GM18508 (cell line): ENCODE measurements around the gene ZFYVE28.

Experiments
- ATAC-seq: cut with Tn5 transposase; IDR thresholded peaks from one replicate; pipeline ENCODE4 v1.9.1; 2021; ENCODE audit warnings: moderate number of reproducible peaks; ENCODE audit not compliant: insufficient read depth, unreplicated experiment

Gene ZFYVE28

DNA sequence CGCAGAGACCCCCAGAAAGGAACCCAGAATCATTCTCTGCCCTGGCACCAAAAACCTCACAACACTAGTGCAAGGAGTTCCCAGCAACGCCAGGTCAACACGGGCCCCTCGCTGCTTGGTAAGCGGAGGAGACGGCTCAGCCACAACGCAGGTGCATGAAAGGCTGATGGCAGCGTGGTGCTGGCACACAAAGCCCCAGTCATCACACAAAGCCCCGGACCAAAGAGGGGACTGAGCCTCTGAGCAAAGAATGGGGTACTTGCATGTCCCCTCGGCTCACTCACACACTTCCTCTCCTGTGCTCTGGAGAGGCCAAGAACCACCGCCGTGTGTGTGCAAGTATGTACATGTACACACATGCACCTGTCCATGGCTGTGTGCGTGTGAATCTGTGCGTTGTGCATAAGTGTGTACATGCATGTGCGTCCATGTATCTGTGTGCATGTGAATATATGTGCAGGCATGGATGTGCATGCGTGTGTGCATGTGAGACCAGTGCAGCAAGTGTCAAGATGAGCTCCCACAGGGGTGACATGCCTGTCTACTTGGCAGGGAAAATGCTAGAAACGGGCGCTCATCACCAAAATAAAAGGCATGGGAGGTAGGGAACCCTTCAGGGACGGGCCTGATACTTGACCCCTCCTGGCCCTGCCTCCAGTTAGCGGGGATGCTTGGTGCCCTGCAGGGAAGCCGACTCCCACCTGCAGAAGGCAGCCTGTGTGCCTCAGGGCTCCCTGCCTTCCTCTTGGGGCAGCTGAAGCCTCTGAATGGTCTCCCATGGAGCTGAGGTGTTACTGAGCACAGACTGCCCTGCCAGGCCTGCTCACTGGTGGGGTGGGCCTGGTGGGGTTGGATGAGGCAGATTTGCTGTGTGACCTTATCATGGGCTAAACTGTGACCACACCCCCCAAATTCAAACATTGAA is 60.4 kb downstream of the ZFYVE28 start:
- no peak for ATAC-seq

DNA sequence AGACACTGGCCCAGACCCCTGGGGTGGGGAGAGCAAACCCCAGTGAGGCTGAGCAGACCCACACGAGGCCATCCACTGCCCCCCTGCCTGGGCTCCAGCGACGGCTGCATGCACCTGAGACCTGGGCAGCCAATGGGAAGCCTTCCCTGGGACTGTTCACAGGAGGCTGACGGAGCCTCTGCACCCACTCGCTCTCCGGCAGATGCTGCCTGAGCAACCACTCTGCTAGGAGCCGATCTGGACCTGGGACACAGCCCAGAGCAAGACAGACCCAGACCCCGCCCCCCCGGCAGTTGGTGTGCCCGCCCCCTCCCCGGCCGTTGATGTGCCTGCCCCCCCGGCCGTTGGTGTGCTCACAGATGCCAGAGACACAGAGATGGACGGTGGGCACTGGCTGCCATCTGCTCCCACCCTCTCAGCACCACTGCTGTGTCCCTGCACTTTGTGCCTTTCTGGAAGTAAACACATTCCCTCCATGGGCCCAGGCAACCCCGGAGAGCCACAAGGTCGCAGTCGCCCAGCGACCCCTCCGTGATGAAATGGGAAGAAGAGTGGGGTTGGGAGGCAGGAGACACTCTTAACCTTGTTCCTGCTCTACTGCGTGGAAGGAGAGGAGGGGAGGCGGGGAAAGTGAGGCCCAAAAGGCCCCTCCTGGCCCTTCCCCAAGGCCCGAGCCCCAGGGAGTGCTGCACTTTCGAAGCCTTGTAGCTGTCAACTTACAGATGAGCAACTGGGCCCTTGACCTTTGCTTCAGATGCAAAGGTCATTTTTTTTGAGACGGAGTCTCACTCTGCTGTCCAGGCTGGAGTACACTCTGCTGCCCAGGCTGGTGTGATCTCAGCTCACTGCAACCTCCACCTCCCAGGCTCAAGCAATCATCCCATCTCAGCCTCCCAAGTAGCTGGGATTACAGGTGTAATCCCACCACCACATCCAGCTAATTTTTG is 62.0 kb downstream of the ZFYVE28 start:
- ATAC-seq = no peak

DNA sequence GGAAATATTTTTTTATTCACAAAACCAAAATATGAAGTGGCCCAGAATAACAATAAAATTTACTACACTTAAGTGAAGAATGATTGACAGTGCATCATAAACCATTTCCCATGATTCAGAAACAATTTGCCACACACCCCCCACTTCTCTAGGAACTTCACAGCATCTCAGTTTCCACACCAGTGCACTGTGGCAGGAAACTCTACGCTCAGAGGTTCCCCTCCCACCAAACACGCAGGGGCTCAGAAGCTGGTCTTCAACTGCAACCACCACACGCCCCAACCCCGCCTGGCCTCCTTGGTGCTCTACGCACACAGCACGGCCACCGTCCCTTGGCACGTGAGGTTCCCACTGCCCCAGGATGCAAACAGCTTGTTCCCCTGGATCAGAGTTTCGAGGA is 63.7 kb downstream of the ZFYVE28 start:
- ATAC-seq = no peak

DNA sequence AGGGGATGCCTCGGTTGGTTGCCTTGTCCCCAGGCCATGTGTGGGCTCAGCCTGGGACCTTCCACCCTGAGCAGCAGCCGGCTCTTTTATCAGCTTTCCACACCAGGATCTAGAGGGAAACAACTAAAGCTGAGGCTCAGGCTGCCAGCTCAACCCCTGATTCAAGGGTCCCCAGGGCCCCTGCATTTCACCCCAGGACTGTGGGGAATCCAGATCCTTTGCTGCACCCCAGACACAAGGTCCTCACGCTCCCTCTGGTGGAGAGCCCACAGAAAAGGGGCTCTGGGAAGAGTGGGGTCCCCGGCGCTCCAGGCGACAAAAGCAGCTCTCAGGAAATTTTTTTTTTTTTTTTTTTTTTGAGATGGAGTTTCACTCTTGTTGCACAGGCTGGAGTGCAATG is 64.3 kb downstream of the ZFYVE28 start:
- ATAC-seq = no peak

DNA sequence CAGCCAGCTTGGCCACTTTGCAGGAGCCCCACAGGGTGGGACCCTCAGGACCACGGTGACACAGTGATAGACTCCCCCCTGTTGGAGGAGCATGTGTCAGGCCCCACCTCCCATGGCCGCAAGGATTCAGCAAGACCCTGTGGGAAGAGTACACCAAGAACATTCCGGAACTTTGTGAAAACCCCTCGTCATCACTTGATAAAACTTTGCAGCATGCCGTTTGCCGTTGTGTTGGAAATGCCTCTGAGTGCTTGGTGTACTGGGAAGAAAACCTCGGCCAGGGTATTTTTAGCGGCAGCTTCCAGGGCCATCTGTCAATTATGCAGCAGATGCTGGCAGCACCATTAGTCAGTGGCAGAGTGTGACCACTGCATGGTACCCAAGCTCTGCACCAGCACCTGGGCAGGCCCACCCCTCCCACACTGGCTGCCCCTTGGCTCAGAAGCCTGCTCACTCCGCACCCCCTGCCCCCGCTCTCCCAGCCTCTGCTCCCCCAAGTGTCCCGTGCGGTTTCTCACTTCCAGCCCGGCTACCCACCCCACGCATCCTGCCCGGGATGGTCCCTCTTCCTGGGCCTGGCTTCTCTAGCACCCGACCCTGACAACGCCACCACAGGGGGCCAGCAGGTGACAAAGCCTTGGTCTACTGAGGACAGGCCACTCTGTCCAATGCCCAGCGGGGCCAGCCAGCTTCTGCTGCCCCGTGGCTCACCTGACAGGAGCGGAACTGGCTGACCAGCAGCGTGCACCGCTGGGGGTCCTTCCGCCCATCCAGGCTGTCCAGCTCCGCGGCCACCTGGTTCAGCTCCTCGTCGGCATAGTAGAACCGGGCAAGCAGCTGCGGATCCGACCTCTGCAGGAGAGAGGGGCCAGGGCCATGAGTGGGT is 65.0 kb downstream of the ZFYVE28 start:
- no peak for ATAC-seq

DNA sequence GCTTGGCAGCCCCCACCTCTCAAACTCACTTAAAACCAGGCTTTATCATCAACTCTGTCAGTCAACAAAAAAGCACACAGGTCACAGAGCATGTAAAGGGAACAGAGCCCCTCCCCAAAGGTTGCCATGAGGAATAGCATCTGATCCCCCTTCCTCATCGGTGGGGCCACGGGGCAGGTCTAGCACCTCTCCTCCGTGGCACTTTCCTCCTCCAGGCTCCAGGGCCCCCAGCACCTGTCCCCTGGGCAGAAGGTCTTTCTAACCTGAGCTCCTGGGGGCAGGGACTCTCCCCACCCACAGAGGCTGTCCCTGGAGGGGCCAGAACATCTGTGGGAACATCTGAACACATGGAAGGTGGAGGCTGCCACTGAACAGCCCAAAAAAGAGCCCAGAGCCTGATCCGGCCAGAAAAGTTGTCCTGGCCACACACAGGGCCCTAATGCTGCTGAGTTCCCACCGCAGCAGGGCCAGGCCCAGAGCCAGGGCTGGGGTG is 65.7 kb downstream of the ZFYVE28 start:
- no peak for ATAC-seq

DNA sequence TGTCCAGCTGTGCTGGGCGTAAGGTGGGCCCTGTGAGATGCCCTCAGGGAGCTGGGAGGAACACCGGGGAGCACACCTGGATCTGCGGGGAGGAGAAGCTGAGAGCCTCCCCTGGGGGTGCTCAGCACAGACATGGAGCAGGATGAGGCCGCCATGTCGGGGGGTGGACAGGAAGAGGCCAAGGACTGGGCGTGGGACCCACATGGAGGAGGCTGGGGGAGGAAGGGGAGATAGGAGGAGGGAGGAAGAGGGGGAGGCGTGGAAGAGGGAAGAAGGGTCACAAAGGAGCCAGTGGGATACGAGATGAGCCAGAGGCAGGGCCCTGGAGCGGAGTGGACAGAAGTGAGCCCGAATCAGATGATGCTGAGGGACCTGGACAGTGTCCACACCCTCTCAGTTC is 66.3 kb downstream of the ZFYVE28 start:
- no peak for ATAC-seq

DNA sequence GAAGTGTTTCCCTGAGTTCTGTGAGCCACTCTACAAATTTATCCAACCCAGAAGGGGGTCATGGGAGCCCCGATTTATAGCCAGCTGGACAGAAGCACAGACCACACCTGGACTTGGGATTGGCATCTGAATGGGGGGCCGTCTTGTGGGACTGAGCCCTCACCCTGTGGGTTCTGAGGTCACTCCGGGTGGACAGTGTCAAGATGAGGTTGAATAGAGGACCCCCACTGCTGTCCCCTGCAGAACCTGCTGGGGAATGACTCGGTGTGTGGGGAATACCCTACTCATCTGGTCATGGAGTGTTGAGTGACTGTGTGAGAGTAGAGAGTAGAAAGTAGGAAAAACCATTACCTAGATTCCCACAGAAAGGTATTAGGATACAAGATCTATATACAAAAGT is 67.5 kb downstream of the ZFYVE28 start:
- no peak for ATAC-seq

DNA sequence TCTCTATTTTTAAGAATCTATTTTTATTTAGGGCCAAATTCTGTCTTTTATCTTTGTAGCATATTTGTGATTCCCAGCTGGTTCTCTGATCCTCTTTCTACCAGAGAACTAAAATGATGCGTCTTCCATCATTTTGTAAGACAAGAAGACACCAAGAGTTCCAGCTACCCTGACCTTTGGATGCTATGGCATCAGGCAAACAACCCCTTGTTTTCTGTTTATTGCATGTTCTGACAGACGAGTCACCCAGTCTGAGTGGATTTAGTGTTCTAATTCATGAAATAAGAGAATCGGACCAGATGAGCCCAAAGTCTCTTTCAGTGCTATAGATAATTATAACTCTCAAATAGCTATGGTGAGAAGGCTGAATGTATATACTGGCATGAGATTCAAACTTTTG is 69.7 kb downstream of the ZFYVE28 start:
- ATAC-seq = no peak

DNA sequence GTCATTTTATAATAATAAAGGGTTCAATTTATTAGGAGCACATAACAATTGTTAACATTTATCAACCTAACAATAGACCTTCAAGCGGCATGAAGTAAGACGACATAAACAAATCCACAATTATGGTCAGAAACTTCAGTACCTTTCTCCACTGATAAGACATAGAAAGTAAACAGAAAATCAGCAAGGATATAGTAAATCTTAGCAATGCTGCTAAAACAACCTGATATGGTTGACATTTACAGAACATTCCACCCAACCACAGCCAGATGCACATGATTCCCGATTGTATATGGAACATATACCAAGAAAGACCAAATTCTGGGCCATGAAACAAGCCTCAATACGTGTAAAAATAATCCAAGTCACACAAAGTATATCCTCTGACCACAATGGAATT is 71.3 kb downstream of the ZFYVE28 start:
- no peak for ATAC-seq

DNA sequence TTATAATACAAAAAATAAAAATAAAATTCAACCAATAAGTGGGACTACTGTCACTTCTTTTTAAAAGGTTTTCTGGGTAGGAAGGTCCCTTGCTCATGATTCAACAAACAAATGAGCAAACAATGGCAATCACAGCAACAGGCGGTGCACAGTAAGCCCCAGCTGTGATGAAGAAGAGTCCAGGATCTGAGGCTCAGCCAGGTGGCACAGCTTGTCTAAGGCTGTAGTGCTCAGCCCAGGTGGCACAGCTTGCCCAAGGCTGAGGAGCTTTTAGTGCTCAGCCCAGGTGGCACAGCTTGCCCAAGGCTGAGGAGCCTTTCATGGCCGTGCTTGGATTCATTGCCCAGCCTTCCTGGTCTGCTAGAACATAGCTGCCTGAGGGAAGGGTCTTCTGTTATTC is 75.0 kb downstream of the ZFYVE28 start:
- ATAC-seq = no peak

DNA sequence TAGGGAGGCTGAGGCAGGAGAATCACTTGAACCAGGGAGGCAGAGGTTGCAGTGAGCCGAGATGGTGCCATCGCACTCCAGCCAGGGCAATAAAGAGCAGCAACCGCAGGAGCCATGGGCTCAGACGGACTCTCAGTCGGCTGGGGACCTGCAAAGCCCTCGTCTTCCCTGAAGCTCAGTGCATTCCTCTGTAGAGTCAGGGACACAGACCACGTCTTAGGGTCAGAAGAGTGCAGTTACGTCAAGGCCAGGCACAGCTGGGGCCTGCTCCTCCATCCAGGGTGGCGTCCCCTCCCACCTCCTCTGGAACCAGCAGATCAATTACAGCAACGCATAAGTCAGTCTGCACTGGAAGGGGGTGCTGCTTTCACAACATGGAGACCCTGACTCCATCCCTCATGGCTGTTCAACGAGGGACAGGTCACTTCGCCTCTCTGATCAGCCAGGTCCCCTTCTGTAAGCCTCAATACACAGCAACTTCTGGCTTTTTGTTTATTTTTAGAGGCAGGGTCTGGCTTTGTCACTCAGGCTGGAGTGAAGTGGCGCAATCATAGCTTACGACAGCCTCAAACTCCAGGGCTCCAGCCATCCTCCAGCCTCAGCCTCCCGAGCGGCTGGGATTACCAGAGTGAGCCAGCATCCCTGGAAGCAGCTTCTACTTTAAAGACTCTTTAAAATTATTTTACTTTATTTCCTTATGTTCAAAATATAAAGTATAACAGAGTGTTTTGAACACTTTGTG is 76.4 kb downstream of the ZFYVE28 start:
- no peak for ATAC-seq

DNA sequence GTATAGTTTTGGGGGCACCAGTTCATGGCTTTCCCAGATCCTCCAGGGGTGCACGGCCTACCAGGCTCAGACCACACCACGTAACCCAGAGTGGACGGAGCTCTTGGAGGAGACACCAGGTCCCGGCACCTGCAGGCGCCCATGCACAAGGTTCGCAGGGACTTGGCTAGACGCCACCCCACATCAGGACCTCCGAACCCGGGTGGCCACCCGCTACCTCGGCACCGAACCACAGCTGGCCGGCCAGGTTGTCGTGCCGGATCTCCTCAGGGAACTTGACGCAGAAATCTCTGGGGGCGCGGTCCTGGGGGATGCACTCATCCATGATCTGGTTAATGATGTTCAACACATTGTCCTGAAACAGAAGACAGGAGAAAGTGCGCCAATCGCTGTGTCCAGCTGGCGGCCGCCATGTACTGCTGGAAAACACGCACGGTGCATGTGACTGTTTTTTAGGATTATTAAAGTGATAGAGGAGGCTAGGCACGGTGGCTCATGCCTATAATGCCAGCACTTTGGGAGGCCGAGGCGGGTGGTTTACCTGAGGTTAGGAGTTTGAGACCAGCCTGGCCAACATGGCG is 77.1 kb downstream of the ZFYVE28 start:
- no peak for ATAC-seq

DNA sequence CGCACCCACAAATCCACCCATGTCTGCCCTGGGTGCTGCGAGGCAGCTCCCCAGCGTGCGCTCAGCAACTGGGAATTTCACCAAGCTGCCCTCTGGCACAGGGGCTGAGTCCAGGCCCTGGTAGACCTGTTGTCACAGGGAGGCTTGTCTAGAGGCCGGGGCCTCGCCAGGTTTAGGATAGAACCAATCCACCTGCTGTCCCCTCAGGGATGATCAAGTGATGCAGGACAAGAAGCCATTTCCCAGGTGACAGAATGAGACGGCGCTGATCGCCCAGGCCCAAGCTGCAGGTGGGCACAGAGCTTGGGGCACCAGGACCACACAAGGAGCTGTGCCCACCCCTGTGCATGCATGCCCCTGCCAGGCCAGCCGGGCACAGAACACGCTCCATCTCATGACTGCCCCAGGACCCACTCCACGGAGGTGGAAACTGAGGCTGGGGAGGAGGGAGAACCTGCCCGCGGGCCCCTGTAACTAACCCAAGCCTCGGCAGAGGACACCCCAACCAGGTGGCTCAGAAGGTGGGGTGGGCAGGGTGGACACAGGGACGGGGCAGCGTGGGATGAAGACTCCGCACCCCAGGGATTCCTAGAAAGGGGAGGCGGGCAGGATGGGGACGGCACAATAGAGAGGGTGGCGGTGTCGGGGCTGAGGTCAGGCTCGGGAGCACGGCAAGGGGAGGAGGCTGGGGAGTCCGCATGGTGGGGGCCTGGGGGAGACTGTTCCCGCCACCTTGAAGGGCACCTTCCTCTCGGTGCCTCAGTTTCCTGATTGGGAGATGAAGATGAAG is 78.0 kb downstream of the ZFYVE28 start:
- no peak for ATAC-seq

DNA sequence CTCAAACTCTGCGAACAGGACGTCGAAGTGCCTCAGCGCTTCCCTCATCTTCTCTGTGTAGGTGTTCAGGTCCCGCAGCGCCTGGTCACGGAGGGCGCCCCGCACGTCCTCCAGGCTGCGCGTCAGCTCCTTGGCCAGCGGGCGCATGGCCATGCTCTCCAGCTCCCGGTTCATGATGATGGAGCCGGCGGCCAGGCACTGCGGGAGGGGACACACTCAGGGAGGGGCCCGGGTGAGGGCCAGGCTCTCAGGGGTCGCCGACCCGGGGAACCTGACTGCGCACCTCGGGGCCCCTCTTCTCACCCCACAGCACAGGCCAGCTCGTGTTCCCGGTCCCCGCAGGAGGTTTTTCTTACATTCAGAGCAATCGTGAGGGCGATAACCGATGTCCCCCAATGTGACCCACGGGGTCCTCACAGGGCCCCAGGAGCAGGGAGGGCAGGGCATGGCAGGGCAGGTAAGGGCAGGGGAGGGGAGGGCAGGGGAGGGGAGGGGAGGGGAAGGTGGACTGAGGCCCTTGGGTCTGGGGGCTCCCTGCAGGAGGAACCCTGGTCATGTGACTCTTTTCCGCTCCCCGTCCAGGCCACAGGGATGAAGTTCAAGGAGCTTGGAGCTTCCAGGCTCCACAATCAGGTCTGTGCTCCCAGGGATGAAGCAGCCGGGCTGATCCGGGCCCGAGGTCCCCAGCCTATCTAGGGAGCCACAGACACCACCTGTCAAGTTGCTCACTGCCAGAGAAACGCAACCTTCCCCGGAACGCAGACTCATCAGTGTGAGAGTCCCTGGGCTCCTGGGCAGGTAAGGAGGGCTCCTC is 78.8 kb downstream of the ZFYVE28 start:
- ATAC-seq = no peak

DNA sequence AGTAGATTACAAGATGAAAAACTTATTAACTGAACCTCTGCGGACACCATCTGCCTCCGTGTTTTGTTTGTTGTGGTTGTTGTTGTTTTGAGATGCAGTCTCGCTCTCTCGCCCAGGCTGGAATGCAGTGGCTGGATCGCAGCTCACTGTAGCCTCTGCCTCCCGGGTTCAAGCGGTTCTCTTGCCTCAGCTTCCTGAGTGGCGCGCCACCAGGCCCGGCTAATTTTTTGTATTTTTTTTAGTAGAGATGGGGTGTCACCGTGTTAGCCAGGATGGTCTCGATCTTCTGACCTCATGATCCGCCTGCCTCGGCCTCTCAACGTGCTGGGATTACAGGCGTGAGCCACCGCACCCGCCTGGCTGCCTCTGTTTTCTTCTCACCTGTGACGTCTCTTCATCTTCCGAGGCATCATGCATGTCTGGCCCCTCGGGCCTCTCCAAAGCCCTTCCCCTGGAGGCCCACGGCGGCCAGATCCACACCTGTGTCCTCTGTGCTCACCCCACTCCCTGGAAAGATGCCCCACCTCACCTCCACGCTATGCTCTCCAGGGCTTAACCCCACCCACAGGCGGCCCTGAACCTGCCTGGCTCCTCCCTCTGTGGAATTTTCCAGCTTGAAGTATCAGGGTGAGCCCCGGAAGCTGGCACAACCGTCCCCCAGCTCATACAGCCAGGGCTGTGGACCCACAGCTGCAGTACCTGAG is 79.5 kb downstream of the ZFYVE28 start:
- no peak for ATAC-seq

DNA sequence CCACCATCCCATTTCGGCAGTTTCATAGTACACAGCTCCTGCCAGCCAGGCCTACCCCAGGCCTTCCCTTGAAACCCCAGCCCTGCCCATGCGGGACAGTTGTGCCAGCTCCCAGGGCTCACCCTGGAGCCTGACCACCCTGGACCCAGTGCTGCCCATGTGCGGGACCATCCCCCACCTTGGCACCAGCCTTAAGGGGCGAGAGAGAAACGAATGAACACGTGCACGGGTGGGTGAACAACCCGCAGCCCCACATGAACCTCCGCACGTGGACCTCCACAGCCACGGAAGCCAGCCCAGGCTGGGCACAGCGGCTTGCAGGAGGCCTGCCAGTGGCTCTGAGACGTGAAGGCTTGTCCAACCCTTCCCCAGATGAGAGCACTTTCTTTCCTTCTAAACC is 80.5 kb downstream of the ZFYVE28 start:
- no peak for ATAC-seq
